GM21528 (cell line): ENCODE measurements around the gene NCKAP1.

Source experiments
- ATAC-seq: cut with Tn5 transposase; IDR thresholded peaks from one replicate; pipeline ENCODE4 v1.9.1; 2021; ENCODE audit warnings: mild to moderate bottlenecking, moderate library complexity; ENCODE audit not compliant: unreplicated experiment, low FRiP score

Gene NCKAP1

GRCh38 chr2:182954789-182955188 is 83.5 kb downstream of the NCKAP1 start:
- no peak for ATAC-seq

GRCh38 chr2:182952741-182953450 is 85.4 kb downstream of the NCKAP1 start:
- no peak for ATAC-seq

- no peak for ATAC-seq
These were observed 86.2 kb downstream of the NCKAP1 start for GRCh38 chr2:182951948-182952663.

GRCh38 chr2:182950546-182950945 is 87.7 kb downstream of the NCKAP1 start:
- no peak for ATAC-seq

- ATAC-seq, result no peak
These were observed 88.6 kb downstream of the NCKAP1 start for GRCh38 chr2:182949572-182950189.

- ATAC-seq, result no peak
These were observed 89.2 kb downstream of the NCKAP1 start for GRCh38 chr2:182949052-182949451.

- no peak for ATAC-seq
These were observed 91.3 kb downstream of the NCKAP1 start for GRCh38 chr2:182946958-182947369.

- ATAC-seq, result no peak
These were observed 94.9 kb downstream of the NCKAP1 start for GRCh38 chr2:182943339-182943738.

- no peak for ATAC-seq
These were observed 95.5 kb downstream of the NCKAP1 start for GRCh38 chr2:182942756-182943155.

GRCh38 chr2:182941919-182942318 is 96.3 kb downstream of the NCKAP1 start:
- ATAC-seq, result no peak

- no peak for ATAC-seq
These were observed 97.0 kb downstream of the NCKAP1 start for GRCh38 chr2:182941121-182941722.

GRCh38 chr2:182937870-182938269 is 100.4 kb downstream of the NCKAP1 start:
- ATAC-seq, result no peak

GRCh38 chr2:182933629-182934028 is 104.6 kb downstream of the NCKAP1 start:
- no peak for ATAC-seq

GRCh38 chr2:182929972-182930371 is 108.3 kb downstream of the NCKAP1 start:
- no peak for ATAC-seq

GRCh38 chr2:182924306-182924705 is 114.0 kb downstream of the NCKAP1 start:
- ATAC-seq, result no peak

- ATAC-seq, result peak; percentile 54
These were observed 117.0 kb downstream of the NCKAP1 start for GRCh38 chr2:182921234-182921633.

GRCh38 chr2:182920631-182921056 is 117.6 kb downstream of the NCKAP1 start:
- ATAC-seq, result peak; percentile 61

- no peak for ATAC-seq
These were observed 118.2 kb downstream of the NCKAP1 start for GRCh38 chr2:182920089-182920488.

GRCh38 chr2:182918961-182919652 is 119.2 kb downstream of the NCKAP1 start:
- ATAC-seq, result no peak

- ATAC-seq, result no peak
These were observed 120.3 kb downstream of the NCKAP1 start for GRCh38 chr2:182917924-182918323.

- ATAC-seq, result no peak
These were observed 121.8 kb downstream of the NCKAP1 start for GRCh38 chr2:182916417-182916816.
